GM13976 (cell line): ENCODE results near the gene SLC35C1.
"Not testable (repeated sequence)": the region's sequence is repeated elsewhere in the genome, so short reads cannot be mapped to it uniquely, and the experiment has no call there.

Source experiments
- DNase-seq: peaks from one replicate; pipeline ENCODE4 v3.0.0; 2012; ENCODE audit warnings: low spot score
- CTCF ChIP-seq: IDR thresholded peaks from 2 replicates; pipeline ENCODE4 v1.5.1; 2012; ENCODE audit warnings: borderline replicate concordance, mild to moderate bottlenecking; ENCODE audit not compliant: insufficient read depth; ENCODE audit errors: extremely low read depth, missing control alignments, control extremely low read depth
- in situ Hi-C: fragments of 300-500 bp; cut with MboI; formaldehyde crosslinking; loops from one replicate; pipeline ENCODE4 v1.12.0; 2022; ENCODE audit warnings: low sequenced_read_pairs, mixed read lengths, inconsistent platforms; ENCODE audit not compliant: unreplicated experiment

The SLC35C1 gene

GRCh38 chr11:45817191-45817590 is 12.2 kb downstream of the SLC35C1 start:
- TF ChIP-seq CTCF: no peak
- peak; percentile 74 for DNase-seq
- in situ Hi-C loops: no loop called here

- DNase-seq: no peak
- in situ Hi-C loops: no loop called here
- no peak for TF ChIP-seq CTCF
Observed at GRCh38 chr11:45818961-45819605, 14.1 kb downstream of the SLC35C1 start.

GRCh38 chr11:45820211-45820857 is 15.4 kb downstream of the SLC35C1 start:
- no peak for TF ChIP-seq CTCF
- no peak for DNase-seq
- in situ Hi-C loops: no loop called here

GRCh38 chr11:45826492-45826891 is 21.5 kb downstream of the SLC35C1 start:
- in situ Hi-C loops, DNase-seq: not testable (repeated sequence)

- no peak for DNase-seq
- no peak for TF ChIP-seq CTCF
- in situ Hi-C loops: no loop called here
Observed at GRCh38 chr11:45827123-45827522, 22.2 kb downstream of the SLC35C1 start.

- in situ Hi-C loops: no loop called here
- no peak for TF ChIP-seq CTCF
- DNase-seq: no peak
Observed at GRCh38 chr11:45828996-45829395, 24.0 kb downstream of the SLC35C1 start.

GRCh38 chr11:45830596-45830995 is 25.6 kb downstream of the SLC35C1 start:
- in situ Hi-C loops: no loop called here
- TF ChIP-seq CTCF: no peak
- no peak for DNase-seq
